EH (cell line): ENCODE data around the gene JMJD1C.

Source experiments
- DNase-seq: peaks from one replicate; pipeline ENCODE4 v3.0.0-alpha.2; 2015; ENCODE audit warnings: low read depth

The JMJD1C gene

DNA sequence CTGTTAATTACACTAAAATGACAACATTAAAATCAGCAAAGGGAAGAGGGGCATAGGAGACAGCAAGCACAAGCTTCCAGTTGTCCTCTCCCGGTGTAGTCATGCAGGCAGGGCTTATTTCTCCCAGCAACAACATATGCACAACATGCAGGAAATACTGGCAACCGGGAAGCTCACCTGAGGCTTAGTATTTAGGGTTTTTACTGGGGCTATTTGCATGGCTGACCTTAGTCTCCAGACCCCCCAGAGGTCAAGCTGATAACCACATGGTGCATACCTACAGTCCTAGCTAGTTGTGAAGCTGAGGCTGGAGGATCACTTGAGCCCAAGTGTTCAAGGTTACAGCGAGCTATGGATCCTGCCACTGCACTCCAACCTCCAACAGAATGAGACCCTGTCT is 12.8 kb upstream of the JMJD1C start:
- DNase-seq: no peak

DNA sequence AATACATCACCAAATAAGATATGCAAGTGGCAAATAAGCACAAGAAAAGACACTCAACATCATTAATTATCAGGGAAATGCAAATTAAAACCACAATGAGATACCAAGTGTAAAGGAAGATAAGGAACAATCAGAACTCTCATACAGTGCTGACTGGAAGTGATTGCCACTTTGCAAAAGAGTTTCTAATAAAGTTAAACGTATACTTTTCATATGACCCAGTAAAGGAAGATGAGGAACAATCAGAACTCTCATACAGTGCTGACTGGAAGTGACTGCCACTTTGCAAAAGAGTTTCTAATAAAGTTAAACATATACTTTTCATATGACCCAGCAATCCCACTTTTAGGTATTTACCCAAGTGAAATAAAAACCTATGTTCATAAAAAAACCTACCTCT is 12.2 kb upstream of the JMJD1C start:
- no peak for DNase-seq

DNA sequence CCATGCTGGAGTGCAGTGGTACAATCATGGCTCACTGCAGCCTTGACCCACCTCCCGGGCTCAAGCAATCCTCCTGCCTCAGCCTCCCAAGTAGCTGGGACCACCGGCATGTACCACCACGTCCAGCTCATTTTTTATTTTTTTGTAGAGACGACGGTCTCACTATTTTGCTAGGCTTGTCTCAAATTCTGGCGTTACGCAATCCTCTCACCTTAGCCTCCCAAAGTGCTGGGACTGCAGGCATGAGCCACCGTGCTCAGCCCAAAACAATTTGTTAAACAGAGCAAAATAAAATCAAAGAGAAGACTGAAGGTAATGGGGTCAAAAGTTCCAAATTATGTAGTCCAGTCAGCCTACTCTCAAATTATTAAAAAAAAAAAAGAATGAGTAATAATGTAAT is 8.7 kb upstream of the JMJD1C start:
- no peak for DNase-seq

DNA sequence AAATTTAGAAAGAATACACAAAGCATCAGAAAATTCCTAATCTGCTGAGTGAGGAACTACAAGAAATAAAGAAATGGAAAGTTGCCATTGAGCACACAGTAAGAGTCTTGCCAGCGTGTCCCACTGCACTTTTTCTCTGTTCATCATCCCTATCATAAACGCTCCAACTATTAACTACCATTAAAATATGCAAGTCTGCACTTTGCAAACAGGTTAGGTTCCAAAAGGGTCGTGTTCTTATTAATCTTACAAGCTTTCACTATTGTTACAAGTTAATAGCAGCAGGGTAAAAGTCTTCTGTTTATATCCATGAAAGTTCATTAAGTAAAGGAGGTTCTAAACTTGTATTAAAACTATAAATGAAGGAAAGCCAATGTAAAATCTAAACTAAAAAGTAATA is 5.2 kb upstream of the JMJD1C start:
- DNase-seq: no peak

DNA sequence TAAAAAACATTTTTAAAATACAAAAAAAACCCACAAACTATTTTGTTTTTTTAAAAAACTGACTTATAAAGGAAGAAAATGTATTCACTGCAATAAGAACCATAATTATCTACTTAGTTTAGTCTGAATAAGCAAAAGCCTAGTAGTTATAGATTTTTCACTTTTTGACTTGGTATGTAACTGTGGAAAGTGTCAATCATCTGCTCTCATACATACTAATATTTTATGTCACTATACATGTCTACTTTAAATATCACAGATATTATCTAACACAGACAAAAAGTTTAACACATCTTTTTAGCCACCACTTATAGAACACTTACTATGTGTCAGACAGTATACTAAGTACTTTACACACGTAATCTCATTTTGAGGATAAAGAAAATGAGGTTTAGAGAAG is 3.2 kb upstream of the JMJD1C start:
- DNase-seq: no peak

DNA sequence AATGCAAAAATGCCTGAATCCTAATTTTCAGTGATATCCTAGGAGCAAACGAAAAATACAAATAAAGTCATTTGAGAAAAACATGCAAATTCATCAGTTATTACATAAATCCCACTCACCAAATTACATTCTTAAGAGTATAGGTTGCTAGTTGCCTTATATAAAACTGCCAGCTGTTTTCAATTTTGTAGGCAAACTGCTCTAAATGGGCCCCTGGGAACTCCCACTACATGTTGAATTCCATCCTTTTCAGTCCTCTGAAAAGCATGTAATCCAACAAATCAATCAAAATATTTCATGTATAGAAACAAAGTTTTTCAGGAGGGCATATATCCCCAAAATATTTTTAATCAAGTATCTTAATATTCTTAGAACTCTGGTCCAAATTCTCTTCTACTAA is 2.1 kb upstream of the JMJD1C start:
- peak; percentile 47 for DNase-seq

DNA sequence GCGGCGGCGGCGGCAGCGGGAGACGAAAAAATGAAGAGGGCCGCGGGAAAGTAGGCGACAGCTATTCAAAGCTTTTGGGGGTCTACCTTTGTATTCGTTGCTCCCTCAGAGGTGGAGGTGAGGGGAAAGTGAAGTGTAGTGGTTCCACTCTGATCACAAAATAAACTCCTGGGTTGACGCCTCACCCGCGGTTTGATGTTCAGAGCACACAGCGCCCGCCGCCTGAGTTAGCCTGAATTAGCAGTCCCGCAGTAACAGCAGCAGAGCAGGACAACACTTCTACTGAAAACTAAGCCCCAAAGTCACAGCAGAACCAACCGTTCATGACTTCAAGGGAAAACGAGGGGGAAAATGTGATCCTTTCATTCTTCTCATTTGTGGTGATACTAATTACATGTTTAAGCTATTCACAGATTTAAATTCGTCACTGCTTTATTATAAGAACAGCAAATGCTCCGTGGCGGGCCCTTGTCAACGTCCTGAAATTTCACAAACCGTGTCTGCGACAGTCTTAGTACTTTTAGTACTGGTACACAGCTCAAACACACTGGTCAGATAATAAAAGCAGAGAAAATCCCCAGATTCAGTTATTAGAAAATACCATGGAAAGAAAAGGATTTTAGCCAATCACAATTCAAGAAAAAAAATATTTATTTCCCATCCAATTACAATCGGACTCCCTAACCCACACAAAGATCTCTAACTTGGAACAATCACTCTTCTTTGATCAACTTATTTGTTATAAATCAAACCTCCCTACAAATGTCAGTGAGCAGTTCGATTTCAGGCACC is 563 bp upstream of the JMJD1C start:
- DNase-seq: peak; percentile 69

DNA sequence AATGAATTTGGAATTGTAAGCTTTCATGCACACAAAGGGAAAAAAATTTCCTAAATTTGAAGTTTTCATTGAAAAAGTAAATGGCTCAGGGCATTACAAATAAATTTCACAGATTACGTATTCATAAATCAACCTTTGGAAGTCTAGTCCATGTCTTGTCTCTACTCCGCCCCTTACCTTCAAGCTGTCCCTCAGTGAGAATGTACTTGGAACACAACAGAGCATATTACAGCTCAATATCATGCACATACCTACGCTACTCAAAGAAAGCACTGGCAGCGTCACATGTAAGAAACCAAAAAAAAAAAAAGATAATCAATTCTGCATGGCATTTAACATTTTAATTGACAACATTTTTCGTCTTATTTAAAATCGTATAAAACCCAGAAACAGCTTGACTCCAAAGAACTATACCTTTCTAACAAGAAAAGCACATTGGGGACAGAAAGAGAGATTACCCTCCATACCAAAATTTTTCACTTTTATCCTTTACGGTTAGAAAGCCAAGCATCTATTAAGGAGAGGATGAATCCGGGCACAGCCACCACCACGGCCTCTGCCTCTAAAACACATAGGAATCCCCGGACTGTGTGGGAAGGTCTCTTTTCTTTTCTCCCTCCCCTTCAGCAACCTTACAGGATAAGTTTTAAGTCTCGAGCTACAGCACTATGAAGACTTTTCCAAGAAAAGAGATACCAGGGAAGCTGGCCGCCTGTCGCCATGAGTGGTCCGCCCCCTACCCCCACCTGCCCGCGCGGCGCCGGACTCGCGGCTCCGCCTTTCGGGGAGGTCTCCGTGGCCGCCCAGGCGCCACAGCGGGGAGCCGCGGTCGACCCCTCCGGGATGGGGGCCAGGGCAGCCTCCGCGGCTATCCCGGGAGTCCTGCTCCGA is 1.1 kb downstream of the JMJD1C start:
- peak; percentile 58 for DNase-seq

DNA sequence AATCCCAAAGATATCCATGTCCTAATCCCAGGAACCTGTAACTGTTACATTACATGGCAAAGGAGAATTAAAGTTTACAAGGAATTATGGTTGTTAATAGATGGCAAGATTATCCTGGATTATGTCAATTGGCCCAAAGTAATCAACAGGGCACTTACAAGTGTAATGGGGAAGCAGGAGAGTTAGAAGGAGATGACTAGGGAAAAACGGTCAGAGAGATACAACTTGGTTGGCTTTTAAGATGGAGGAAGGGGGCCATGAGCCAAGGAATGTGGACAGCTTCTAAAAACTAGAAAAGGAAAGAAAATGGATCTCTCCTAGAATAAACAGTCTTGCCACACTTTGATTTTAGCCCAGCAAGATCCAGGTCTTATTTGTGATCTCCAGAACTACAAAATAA is 3.3 kb downstream of the JMJD1C start:
- DNase-seq: no peak

DNA sequence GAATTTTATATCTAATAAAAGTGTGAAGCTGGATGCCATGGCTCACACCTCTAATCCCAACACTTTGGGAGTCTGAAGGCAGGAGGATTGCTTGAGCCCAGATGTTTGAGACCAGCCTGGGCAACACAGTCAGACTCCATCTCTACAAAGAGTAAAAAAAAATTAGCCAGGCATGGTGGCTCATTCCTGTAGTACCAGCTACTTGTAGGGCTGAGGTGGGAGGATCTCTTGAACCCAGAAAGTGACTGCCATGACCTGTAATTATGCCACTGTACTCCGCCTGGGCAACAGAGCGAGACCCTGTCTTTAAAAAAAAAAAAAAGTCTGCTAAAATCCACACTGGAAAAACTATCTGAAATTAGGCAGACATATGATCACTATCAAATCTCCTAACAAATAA is 7.6 kb downstream of the JMJD1C start:
- DNase-seq: no peak

DNA sequence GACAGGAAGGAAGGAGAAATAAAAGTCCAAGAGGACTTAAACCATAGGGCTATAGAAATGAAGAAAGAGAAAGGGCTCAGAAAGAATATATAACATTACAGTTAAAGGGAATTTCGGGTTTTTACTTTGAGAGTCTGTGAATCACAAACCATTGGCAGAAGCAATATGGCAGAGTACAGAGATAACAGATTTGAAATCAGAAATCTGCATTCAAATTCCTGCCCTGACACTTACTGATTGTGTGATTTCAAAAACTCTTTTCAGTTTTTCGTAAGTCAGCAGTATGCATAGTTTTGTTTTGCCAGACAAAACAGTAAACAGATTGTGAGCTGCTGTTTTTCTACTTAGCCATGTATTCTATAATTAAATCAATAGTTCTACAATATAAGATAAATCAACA is 8.2 kb downstream of the JMJD1C start:
- DNase-seq: no peak

DNA sequence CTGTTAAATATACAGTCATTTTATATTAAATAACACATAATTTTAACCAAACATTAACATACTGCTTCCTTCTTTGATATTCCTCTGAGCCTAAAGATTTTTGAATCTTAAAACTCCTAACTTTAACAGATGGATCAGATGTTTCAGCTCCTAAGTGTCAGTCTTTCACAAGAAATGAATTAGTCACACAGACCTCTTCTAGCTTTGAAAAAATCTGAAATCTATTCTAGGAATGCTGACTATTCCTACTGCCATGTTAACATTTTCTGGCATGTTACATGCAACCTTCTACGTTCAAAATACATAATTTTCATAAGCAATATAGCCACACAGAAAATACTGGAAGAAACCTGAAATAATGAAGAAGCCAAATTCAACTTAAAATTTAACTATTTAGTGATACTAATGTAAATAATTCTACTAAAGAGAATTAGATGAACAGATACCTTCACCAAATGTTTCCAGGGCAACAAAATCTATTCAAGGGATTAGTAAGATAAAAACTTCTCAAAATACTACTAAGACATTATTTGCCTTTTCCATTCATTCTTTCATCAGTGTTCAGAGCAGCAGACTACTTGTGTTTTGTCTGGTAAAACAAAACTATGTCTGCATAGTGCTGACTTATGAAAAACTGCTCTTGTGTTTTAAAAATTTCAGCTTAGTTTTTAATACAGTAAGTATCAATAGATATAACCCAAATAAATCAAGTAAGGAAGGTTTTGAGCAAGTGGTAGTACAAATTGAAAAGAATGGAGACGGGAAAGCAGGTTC is 9.2 kb downstream of the JMJD1C start:
- DNase-seq: peak; percentile 80

DNA sequence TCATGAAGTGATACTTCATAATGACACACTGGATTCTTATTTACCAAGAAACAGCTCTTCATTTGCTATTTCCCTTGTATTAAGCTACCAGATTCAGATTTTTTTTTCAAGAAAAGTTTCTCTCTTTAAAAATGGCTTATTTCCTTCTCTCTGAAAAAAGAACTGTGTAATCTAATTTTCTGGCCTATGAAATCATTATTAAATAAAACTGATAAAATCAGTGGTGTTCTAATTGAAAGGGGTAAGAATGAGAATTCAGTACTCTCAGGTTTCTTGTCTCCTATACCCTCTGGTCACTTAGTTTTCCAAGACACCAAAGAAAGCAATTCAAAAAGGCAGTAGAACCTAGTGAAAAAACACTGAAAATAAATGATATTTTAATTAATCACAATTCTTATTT is 10.3 kb downstream of the JMJD1C start:
- DNase-seq: no peak

DNA sequence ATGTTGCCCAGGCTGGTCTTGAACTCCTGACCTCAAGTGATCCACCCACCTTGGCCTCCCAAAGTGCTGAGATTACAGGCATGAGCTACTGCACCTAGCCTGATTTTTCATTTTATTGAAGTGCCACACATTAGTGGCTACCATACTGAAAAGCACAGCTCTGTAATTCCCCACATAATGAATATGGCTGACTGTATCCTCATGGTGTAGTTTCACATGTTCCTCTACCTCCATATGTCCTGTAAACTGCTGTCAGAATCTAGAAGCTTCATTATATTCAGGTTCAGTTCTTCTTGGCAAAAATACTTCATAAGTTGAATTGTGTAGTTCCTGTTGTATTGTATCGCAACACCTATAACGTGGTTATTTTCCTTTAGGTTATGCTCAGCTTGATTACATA is 11.1 kb downstream of the JMJD1C start:
- no peak for DNase-seq

DNA sequence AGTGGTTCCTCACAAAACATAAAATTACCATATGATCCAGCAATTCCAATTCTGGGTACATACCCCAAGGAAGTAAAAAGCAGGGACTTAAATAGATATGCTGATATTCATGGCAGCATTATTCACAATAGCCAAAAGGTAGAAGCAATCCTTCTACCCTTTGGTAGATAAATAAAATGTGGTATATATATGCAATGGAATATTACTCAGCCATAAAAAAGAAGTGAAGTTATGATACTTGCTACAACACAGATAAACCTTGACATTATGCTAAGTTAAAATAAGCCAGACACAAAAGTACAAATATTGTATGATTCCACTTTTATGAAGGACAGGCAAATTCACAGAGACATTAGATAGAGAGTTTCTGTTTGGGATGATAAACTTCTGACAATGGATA is 13.3 kb downstream of the JMJD1C start:
- DNase-seq: no peak

DNA sequence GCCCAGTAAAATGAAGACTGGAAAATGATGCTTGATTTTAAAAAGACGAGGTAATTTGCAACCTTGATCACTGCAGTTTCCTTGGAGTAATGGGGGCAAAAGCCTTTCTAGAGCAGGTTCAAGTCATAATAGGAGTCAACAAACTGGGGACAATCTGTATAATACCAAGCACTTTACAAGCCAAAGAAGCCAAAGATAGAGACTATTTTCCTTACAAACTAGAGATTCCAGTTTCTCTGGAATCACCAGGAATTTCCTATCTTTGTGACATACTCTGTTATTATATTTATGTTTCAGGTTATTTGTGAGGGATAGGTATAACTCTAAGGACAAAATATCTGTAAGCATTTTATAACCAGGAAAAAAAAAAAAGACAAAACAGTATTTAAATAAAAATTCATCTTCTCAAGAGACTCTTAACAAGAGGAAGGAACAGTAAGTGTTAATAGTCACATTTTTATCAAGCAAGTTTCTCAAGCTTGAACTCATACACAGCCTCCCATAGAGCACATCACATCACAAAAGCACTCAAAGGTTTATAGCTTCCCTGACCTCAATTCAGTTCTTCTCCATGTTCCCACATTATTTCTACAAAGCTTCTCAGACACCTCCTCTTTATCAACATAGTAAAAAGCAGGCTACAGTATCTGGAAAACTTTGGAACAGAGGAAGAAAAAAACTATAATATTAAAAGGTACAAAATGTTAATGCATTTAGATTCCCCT is 18.9 kb downstream of the JMJD1C start:
- DNase-seq: peak; percentile 76

DNA sequence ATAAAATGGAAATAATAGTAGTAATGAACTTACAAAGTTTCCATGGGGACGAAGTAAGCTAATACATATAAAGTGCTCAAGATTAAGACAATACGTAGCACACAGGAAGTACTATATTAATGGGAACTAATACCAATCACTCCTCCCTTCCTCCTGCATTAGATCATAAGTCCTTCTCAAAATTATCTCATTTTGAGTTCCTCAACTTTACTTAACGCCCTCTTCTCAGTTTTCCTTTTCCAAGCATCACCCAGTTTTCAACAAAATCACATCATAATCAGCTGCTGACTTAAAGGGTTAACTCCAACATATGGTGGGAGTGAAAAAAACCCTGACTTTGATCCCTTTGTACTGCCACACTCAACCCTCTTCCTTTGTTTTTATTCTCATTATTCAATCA is 24.4 kb downstream of the JMJD1C start:
- no peak for DNase-seq

DNA sequence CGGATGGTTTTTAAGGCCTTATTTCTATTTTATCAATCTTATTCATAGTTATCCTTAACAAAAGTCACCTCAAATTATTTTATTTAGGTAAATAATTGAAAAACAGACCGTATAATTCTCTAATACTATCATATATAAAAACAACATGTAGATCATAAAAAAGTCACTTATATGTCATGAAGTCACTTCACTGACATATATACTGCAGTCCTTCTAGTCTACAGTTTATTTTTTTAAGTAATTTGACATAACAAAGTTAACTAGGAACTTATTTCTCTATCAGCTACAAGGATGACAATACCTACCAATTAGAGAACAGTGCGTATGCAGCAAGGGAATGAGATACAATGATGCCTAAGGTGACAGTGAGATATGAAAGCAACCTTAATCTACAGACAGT is 26.2 kb downstream of the JMJD1C start:
- DNase-seq: no peak

DNA sequence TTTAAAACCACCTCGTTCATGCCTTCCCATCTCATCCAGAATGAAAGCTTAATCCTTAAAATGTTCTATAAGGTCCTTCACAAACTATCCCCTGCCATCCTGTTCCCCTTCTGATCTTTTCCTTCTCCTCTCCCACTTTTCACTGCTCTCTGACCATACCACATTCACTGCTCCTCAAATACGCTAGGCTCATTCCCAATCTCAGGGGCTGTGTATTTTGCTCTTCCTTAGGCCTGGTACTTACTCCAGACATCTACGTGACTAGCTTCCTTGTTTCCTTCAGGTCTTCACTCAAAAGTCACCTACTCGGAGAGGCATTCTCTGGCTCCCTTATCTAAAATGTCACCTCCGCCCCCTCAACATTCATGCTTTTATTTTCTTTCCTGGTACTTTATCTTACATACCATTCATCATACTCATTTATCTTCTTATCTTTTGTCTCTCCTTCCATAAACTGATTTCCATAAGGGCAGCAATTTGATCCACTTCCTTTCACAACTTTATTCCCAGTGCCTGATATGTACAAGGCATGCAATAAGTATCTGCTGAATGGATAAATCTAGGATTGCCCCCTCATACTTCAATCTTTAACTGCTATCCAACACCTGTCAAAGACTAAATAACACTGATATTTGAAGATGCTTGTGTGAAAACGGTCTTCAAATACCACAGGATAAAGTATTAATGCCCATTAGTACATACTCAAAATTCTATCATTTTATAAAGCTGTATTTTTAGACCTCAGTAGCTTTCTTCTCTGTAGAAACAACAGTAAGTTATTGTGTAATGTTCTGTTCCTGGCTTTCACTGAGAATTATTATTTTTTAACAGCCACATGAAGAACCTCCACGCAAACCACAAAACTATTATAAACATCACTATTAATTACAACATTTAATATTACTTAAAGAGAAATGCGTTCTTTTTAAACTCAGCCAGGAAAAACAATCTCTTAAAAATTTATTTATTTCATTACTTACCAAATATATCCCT is 27.0 kb downstream of the JMJD1C start:
- peak; percentile 33 for DNase-seq

DNA sequence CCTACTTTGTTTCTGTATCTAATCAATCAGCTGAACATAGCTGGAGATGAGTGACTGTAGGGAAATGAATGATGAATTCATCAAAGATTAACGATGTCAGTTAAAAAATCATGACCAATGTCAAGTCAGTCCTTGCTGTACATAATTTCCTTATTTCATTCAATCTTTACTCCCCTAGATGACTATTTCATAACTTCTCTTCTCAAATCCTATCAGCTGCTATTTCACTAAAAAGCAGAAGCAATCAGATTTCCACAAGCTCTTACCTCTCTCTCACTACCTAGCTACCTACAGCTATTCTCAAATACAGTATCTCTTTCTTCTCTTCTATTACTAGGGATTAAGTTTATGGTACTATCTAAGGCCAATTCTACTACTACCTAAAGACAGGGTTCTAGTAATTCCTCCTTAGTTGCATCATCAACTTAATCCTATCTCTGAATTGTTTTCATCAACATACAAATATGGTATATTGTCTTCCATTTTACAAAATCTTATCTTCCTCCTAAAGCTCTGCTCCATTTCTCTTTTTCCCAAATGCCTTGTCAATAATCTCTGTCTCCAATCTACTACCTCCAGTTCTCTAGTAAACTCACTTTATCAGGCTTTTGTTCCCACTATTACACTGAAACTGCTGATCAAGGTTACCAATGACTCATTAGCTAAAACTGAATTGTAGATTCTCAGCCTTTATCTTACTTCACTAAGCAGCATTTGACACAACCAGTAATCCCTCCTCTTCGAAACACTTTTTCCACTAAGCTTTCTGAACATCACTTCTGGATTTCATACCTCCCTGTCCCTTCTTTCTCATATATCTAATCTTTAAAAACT is 28.4 kb downstream of the JMJD1C start:
- peak; percentile 17 for DNase-seq
